Muscle of leg (tissue), 11 donors: ENCODE results near the gene FGF18. TPM values are rescaled to one million over a fixed set of nuclear protein-coding genes. Genes with fewer than 3 reads are reported as not detected.
"Not testable (repeated sequence)": the region's sequence is repeated elsewhere in the genome, so short reads cannot be mapped to it uniquely, and the experiment has no call there.

Experiments
- DNase-seq: peaks from one replicate; pipeline ENCODE4 v3.0.0; 2013
- H3K27ac ChIP-seq: one replicate; pipeline ENCODE4 v1.5.1; 2013; ENCODE audit warnings: mild to moderate bottlenecking, low read length, control low read depth
- H3K27me3 ChIP-seq: one replicate; pipeline ENCODE4 v1.6.1; 2013; ENCODE audit warnings: low read length; ENCODE audit not compliant: control insufficient read depth, insufficient read depth
- H3K36me3 ChIP-seq: one replicate; pipeline ENCODE4 v1.6.1; 2013; ENCODE audit warnings: low read length; ENCODE audit not compliant: control insufficient read depth, insufficient read depth
- H3K4me1 ChIP-seq: one replicate; pipeline ENCODE4 v1.6.1; 2013; ENCODE audit warnings: low read length; ENCODE audit not compliant: control insufficient read depth, insufficient read depth
- H3K4me3 ChIP-seq: one replicate; pipeline ENCODE4 v1.5.1; 2013; ENCODE audit warnings: low read length, control low read depth
- H3K9me3 ChIP-seq: replicated peaks from 2 replicates; pipeline ENCODE4 v1.6.1; 2013; ENCODE audit warnings: low read depth, low read length; ENCODE audit not compliant: control insufficient read depth
- WGBS: methylation state at CpG from one replicate; pipeline ENCODE4 v1.1.5; 2013; ENCODE audit warnings: missing lambda C conversion rate; ENCODE audit not compliant: insufficient coverage; 5-methylcytosine and 5-hydroxymethylcytosine counted together
- polyA plus RNA-seq, 8 donors: library from polyadenylated mRNA; unstranded; fragments of 120-200 nt; gene quantifications; one replicate each; pipeline versions ENCODE4 v1.2.1 to v1.2.3, GENCODE V29; 2013; ENCODE audit warnings: inconsistent platforms in 1 of 8, low replicate concordance in 1 of 8; ENCODE audit not compliant: insufficient read length in 8 of 8, insufficient read depth in 1 of 8
- total RNA-seq: library from RNA; stranded (reverse); fragments of 120-200 nt; gene quantifications from one replicate; pipeline ENCODE4 v1.2.4, GENCODE V29; 2013

FGF18 gene
- total and polyA plus RNA-seq, 9 donors = 12.6 to 27.8 (median 20.9) TPM

- no CpG with 5 or more reads among the region's 2 CpGs for WGBS
- Histone ChIP-seq H3K36me3 (peaks cover 70% of the 10 kb centered on the region), H3K4me3 (no peak overlapping the region)
Observed at GRCh38 chr5:171397190-171397589, 22.3 kb upstream of the FGF18 start.

GRCh38 chr5:171397599-171397998, 21.8 kb upstream of the FGF18 start:
- 94% methylated on average over 2 of the region's 4 CpGs for WGBS
- H3K27me3 ChIP-seq = no peaks in the 10 kb centered on the region
- H3K27ac ChIP-seq = no peak overlapping the region
- no peaks in the 10 kb centered on the region for H3K9me3 ChIP-seq
- no peak overlapping the region for H3K4me3 ChIP-seq
- no peaks in the 10 kb centered on the region for H3K4me1 ChIP-seq
- peaks cover 68% of the 10 kb centered on the region for H3K36me3 ChIP-seq
- DNase-seq = no peak

More at GRCh38 chr5:171397190-171397589, 22.3 kb upstream of the FGF18 start:
- no peak overlapping the region for H3K27ac ChIP-seq
- no peak for DNase-seq
- H3K4me1 ChIP-seq = no peaks in the 10 kb centered on the region
- no peaks in the 10 kb centered on the region for H3K27me3 ChIP-seq
- no peaks in the 10 kb centered on the region for H3K9me3 ChIP-seq

- not testable (repeated sequence) for H3K9me3 ChIP-seq, DNase-seq, H3K27ac ChIP-seq, H3K27me3 ChIP-seq, H3K4me3 ChIP-seq, H3K4me1 ChIP-seq
- WGBS = 88% methylated on average over 1 of the region's 9 CpGs
- H3K36me3 ChIP-seq = peaks cover 65% of the 10 kb centered on the region
Observed at GRCh38 chr5:171398660-171399059, 20.8 kb upstream of the FGF18 start.

GRCh38 chr5:171400169-171400568, 19.3 kb upstream of the FGF18 start:
- Histone ChIP-seq H3K27me3 (no peaks in the 10 kb centered on the region), H3K4me1 (no peaks in the 10 kb centered on the region), H3K9me3 (no peaks in the 10 kb centered on the region), H3K4me3 (no peak overlapping the region), H3K27ac (no peak overlapping the region), H3K36me3 (peaks cover 56% of the 10 kb centered on the region)
- WGBS = 70% methylated on average over 6 of the region's 7 CpGs
- DNase-seq = no peak

- peaks cover 48% of the 10 kb centered on the region for H3K36me3 ChIP-seq
- no peaks in the 10 kb centered on the region for H3K4me1 ChIP-seq
- no peak overlapping the region for H3K4me3 ChIP-seq
- no peak overlapping the region for H3K27ac ChIP-seq
- DNase-seq = no peak
- no peaks in the 10 kb centered on the region for H3K9me3 ChIP-seq
- 98% methylated on average over 7 of the region's 13 CpGs for WGBS
- no peaks in the 10 kb centered on the region for H3K27me3 ChIP-seq
Observed at GRCh38 chr5:171401167-171401947, 18.1 kb upstream of the FGF18 start.

GRCh38 chr5:171402751-171403150, 16.7 kb upstream of the FGF18 start:
- H3K4me3 ChIP-seq, H3K9me3 ChIP-seq, DNase-seq, H3K27ac ChIP-seq, H3K27me3 ChIP-seq, H3K4me1 ChIP-seq: not testable (repeated sequence)
- H3K36me3 ChIP-seq = peaks cover 47% of the 10 kb centered on the region

- no CpG with 5 or more reads among the region's 3 CpGs for WGBS
- peaks cover 42% of the 10 kb centered on the region for H3K36me3 ChIP-seq
- H3K4me1 ChIP-seq = no peaks in the 10 kb centered on the region
- no peak overlapping the region for H3K27ac ChIP-seq
- DNase-seq = no peak
- no peaks in the 10 kb centered on the region for H3K27me3 ChIP-seq
- H3K9me3 ChIP-seq = no peaks in the 10 kb centered on the region
- no peak overlapping the region for H3K4me3 ChIP-seq
Observed at GRCh38 chr5:171405615-171406014, 13.8 kb upstream of the FGF18 start.

GRCh38 chr5:171407234-171407633, 12.2 kb upstream of the FGF18 start:
- Histone ChIP-seq H3K4me3 (no peak overlapping the region), H3K27ac (no peak overlapping the region), H3K36me3 (peaks cover 37% of the 10 kb centered on the region), H3K4me1 (no peaks in the 10 kb centered on the region), H3K9me3 (no peaks in the 10 kb centered on the region), H3K27me3 (no peaks in the 10 kb centered on the region)
- DNase-seq = no peak
- WGBS = 80% methylated on average over 2 of the region's 4 CpGs

GRCh38 chr5:171409164-171410136, 10.0 kb upstream of the FGF18 start:
- Histone ChIP-seq H3K9me3 (no peaks in the 10 kb centered on the region), H3K36me3 (peaks cover 48% of the 10 kb centered on the region), H3K27me3 (no peaks in the 10 kb centered on the region), H3K27ac (no peak overlapping the region), H3K4me1 (no peaks in the 10 kb centered on the region), H3K4me3 (no peak overlapping the region)
- 86% methylated on average over 1 of the region's 8 CpGs for WGBS
- DNase-seq = no peak

GRCh38 chr5:171410181-171410580, 9.3 kb upstream of the FGF18 start:
- H3K27ac ChIP-seq = no peak overlapping the region
- H3K4me1 ChIP-seq = no peaks in the 10 kb centered on the region
- H3K9me3 ChIP-seq = no peaks in the 10 kb centered on the region
- no peaks in the 10 kb centered on the region for H3K27me3 ChIP-seq
- DNase-seq = no peak
- peaks cover 44% of the 10 kb centered on the region for H3K36me3 ChIP-seq
- H3K4me3 ChIP-seq = no peak overlapping the region
- no CpG with 5 or more reads among the region's 1 CpG for WGBS
